DMS153 (cell line): Measurements from ENCODE around the gene TPSD1.
A peak's percentile ranks its signal among the peaks of the same experiment; 100 is the strongest.
"Not testable (repeated sequence)": the region's sequence is repeated elsewhere in the genome, so short reads cannot be mapped to it uniquely, and the experiment has no call there.

Experiments used
- DNase-seq: peaks from one replicate; lab custom pipeline; 2025; lab: John Stamatoyannopoulos, UW

The TPSD1 gene

GRCh38 chr16:1282324-1282973 is 26.6 kb downstream of the TPSD1 start:
- DNase-seq: no peak

DNA sequence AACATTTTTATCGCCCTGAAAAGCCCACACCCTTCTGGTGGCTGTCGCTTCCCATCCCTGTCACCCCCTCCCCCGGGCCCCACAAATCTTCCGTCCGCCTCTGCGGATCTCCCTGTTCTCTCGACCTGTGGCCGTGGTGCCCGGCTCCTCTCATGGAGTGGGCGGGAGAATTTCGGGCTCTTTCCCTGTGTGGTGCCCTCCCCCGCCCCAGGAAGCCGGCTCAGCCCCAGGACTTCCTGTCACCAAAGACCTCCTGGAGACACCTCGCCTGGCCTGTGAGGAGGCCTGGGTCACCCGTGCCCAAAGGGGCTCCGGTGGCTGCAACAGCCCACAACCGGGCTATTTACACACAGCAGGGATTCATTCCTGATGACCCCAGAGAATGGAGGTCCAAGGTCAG is 27.4 kb downstream of the TPSD1 start:
- DNase-seq: no peak

- DNase-seq: no peak
Observed at GRCh38 chr16:1283996-1284616, 28.2 kb downstream of the TPSD1 start.

DNA sequence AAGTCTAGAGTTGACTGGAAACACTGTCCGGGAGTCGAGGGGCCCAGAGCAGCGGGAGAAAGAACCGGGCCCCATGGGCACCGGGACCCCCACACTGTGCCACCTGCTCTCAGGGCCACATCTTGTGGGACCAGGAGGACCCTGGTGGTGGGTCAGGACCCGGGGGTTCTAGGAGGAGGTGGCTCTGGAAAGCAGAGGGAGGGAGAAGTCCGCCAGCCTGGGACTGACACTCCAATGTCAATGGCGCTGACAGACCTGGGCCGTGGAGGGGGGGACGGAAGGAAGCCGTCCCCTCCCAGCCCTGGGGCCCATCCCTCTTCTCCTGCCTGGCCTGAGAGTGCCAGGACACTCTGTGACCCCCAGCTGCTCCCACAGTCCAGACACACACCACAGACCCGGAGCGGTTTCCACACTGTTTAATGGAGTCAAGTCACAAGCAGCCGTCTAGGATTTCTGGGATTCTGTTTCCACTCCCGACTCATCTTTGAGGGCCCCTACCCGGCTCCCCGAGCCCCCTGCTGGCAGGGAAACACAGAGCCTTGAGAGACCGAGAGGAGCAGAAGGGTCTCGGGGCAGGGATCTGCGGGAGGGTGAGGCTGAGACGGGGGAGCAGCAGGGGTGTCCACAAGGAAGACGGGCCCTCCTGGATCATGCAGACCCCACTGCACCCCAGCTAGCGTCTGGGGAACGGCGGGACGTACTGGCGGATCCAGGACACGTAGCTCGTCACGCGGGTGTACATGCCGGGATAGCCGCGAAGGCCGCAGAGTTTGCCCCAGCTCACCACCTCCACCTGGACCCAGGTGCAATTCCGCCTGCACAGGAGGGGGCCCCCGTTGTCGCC is 30.0 kb downstream of the TPSD1 start:
- no peak for DNase-seq

GRCh38 chr16:1286513-1287094 is 30.7 kb downstream of the TPSD1 start:
- no peak for DNase-seq

DNA sequence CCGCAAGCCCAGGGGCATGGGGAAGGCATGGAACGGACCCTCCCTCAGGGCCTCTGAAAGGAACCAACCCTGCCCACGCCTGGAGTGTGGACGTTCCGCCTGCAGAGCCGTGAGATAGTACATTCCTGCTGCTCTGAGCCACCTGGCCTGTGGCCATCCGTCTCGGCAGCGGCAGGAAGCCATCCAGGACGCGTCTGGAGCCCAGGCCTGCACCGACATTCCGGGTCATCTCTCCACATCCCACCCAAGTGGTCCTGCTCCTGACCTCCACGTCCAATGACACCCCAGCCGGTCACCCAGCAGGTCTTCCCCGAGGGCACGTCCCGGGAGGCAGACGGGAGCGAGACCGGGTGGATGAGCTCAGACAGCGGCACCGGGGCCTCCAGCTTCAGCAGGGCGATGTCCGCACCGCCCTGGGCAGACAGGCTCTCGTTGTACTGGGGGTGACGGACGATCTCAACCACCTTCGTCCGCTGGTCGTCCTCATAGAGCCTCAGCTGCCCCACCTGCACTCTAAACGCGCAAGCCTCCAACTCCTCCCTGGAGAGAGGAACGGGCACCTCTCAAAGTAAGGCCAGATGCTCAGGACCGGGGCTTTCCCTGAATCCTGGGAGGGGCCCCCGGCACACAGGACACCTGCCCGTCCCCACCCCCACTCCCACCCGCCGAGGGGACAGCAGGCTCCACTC is 32.3 kb downstream of the TPSD1 start:
- DNase-seq: no peak

- DNase-seq: no peak
Observed at GRCh38 chr16:1288813-1289476, 33.1 kb downstream of the TPSD1 start.

GRCh38 chr16:1289477-1289866 is 33.6 kb downstream of the TPSD1 start:
- no peak for DNase-seq

DNA sequence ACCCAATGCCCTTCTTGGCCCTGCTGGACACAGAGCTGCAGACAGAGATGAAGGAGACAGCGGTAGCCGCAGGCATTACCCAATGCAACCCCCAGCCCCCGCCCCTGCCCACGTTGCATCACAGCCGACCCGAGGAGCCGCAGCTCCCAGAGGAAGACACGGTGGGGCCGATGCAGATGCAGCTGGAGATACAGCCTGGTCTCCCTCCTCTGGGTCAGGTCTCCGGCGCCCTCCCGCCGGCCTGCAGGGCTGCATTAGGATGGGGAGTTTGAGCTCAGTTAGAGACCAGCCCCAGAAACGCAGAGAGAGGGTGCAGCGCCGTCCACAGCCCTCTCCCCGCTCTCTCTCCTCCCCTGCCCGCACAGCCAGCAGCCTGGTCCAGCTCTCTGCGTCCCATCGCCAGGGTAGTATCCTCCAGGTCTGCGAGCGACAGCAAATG is 34.2 kb downstream of the TPSD1 start:
- DNase-seq: no peak

- DNase-seq: peak; percentile 51
Observed at GRCh38 chr16:1290860-1291575, 35.1 kb downstream of the TPSD1 start.

GRCh38 chr16:1291576-1291974 is 35.7 kb downstream of the TPSD1 start:
- DNase-seq: peak; percentile 84

DNA sequence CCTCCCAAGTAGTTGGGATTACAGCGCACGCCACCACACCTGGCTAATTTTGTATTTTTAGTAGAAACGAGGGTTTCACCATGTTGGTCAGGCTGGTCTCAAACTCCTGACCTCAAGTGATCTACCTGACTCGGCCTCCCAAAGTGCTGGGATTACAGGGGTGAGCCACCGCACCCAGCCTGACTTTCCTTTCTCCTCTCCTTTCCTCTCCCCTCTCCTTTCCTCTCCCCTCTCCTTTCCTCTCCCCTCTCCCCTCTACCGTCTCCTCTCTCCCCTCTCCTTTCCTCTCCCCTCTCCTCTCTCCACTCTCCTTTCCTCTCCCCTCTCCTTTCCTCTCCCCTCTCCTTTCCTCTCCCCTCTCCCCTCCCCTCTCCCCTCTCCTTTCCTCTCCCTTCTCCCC is 36.3 kb downstream of the TPSD1 start:
- DNase-seq: not testable (repeated sequence)

DNA sequence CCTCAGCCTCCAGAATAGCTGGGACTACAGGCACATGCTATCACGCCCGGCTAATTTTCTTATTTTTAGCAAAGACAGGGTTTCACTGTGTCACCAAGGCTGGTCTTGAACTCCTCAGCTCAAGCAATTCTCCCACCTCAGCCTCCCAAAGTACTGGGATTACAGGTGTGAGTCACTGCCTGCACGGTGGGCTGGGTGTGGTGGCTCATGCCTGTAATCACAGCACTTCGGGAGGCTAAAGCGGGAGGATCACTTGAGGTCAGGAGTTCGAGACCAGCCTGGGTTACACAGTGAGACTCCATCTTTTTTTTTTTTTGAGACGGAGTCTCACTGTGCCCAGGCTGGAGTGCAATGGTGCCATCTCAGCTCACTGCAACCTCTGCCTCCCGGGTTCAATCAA is 36.9 kb downstream of the TPSD1 start:
- DNase-seq: not testable (repeated sequence)

GRCh38 chr16:1293921-1294656 is 38.2 kb downstream of the TPSD1 start:
- DNase-seq: no peak

GRCh38 chr16:1295465-1295864 is 39.6 kb downstream of the TPSD1 start:
- no peak for DNase-seq

GRCh38 chr16:1296688-1297017 is 40.8 kb downstream of the TPSD1 start:
- not testable (repeated sequence) for DNase-seq

- peak; percentile 88 for DNase-seq
Observed at GRCh38 chr16:1297018-1297696, 41.3 kb downstream of the TPSD1 start.

GRCh38 chr16:1298406-1298805 is 42.5 kb downstream of the TPSD1 start:
- no peak for DNase-seq

- no peak for DNase-seq
Observed at GRCh38 chr16:1299012-1299867, 43.4 kb downstream of the TPSD1 start.
